Measurements from ENCODE around the gene ZNF827. TPM values are rescaled to one million over a fixed set of nuclear protein-coding genes. Genes with fewer than 3 reads are reported as not detected.

The ZNF827 gene
- total RNA-seq, 1 experiment from 2014 or later = 19.1 TPM

DNA sequence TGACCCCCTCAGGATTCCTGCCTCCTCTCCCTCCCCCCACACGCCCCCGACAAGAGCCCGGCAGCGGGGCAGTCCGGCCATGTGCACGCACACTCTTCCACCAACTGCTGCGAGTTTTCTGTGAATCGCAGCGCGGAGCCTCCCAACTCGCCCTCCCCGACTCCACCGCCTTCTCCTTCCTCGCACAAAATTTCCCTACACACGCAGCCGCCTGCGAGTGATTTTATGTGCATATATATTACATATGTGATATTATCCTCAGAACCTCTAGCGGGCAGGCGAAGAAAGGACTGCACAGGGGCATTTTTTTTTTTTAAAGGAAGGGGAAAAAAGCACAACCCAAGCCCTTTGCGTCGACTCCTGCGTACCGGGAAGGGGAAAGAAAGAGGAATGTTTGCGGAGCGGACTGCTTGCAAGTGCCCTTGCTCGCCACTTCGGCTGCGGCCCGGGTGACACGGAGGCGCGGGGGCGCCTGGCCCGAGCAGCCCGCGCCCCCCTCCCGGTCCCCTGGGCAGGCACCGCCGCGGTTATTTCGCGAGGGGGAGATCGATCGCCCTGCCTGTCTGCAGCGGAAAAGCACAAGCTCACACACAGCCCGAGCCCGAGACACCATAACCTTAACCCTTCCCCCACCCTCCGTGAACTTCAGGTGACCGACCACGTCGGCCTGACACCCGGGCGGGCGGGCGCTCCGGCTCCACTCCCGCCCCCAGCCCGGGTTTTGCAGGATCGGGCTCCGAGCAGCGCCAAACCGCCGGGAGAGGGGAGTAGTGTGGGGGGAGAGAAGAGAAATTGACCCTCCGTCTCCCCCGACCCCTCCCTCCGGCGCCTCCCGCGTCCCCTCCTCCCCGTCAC lies 2.3 kb downstream of the ZNF827 start:
- ATAC-seq (peak; percentile 56), DNase-seq (ENCODE audit: low read depth, low spot score) (no peak)
- Histone ChIP-seq H3K4me1 (ENCODE audit: control insufficient read depth in 1 of 2, insufficient read depth in 2 of 2, low read length in 2 of 2) (peaks cover 21 to 46% of the 10 kb centered on the region in 2 experiments), H3K9me2 (ENCODE audit: insufficient read depth) (no peaks in the 10 kb centered on the region), H3K36me3 (ENCODE audit: control insufficient read depth in 1 of 2, insufficient read depth in 2 of 2, low read length in 2 of 2) (no peaks in the 10 kb centered on the region), H3K79me2 (ENCODE audit: insufficient read depth, low read length) (peaks cover 58% of the 10 kb centered on the region), H3K27ac (ENCODE audit: low read depth, low read length) (peak overlapping the region; percentile 92), H4K20me1 (ENCODE audit: insufficient read depth) (no peaks in the 10 kb centered on the region), H2AFZ (ENCODE audit: low read depth, low read length, poor library complexity, severe bottlenecking) (peak overlapping the region; percentile 27), H3K9ac (ENCODE audit: low read length) (peak overlapping the region; percentile 79), H3K4me3 (replicated peaks in 1 of 2; ENCODE audit: low read depth in 1 of 2, low read length in 2 of 2) (peak overlapping the region; percentile 75 to 87), H3K9me3 (ENCODE audit: control insufficient read depth in 1 of 2, insufficient read depth in 1 of 2, low read depth in 1 of 2, low read length in 2 of 2) (no peaks in the 10 kb centered on the region), H3K4me2 (ENCODE audit: low read length) (peak overlapping the region; percentile 84), H3K27me3 (ENCODE audit: insufficient read depth, low read length) (no peaks in the 10 kb centered on the region)
- CTCF ChIA-PET = interaction anchor here (0.7 kb wide), 1 partner anchor 1008 kb away, joined by 4 read pairs; no protein-coding TSS in a partner anchor
- TF ChIP-seq EGR1 (IDR thresholded peaks at IDR 0.05; ENCODE audit: low read depth) (peak; percentile 25), EZH2 (IDR thresholded peaks at IDR 0.05) (no peak), ZNF274 (IDR thresholded peaks at IDR 0.05; ENCODE audit: low read depth, low read length) (no peak), ZFX (IDR thresholded peaks at IDR 0.05) (peak; percentile 26; the same call in 1 of the 2 replicates), POLR2AphosphoS5 (IDR thresholded peaks at IDR 0.05; ENCODE audit: low read depth, low read length) (peak; percentile 37; the same call in 1 of the 2 replicates), CBX3 (IDR thresholded peaks at IDR 0.05; ENCODE audit: low read depth) (no peak)
- TF ChIP-seq, protein P1, sequence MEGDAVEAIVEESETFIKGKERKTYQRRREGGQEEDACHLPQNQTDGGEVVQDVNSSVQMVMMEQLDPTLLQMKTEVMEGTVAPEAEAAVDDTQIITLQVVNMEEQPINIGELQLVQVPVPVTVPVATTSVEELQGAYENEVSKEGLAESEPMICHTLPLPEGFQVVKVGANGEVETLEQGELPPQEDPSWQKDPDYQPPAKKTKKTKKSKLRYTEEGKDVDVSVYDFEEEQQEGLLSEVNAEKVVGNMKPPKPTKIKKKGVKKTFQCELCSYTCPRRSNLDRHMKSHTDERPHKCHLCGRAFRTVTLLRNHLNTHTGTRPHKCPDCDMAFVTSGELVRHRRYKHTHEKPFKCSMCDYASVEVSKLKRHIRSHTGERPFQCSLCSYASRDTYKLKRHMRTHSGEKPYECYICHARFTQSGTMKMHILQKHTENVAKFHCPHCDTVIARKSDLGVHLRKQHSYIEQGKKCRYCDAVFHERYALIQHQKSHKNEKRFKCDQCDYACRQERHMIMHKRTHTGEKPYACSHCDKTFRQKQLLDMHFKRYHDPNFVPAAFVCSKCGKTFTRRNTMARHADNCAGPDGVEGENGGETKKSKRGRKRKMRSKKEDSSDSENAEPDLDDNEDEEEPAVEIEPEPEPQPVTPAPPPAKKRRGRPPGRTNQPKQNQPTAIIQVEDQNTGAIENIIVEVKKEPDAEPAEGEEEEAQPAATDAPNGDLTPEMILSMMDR (IDR thresholded peaks at IDR 0.05 in 2 of 3, conservative IDR thresholded peaks at IDR 0.05 in 1 of 3; ENCODE audit: borderline replicate concordance in 1 of 3, insufficient read depth in 1 of 3, low read depth in 2 of 3, low read length in 2 of 3) = peak in 1 of 3 experiments; percentile 27; a peak in 1 of 6 replicates
- TF ChIP-seq, protein P2, sequence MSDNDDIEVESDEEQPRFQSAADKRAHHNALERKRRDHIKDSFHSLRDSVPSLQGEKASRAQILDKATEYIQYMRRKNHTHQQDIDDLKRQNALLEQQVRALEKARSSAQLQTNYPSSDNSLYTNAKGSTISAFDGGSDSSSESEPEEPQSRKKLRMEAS (IDR thresholded peaks at IDR 0.05) = no peak; the same call in 1 of the 2 replicates
- intact Hi-C loops (cut with micrococcal nuclease) = loop anchor here (5.0 kb wide), 2 partner anchors 124 to 319 kb away; partner anchors contain the start of gene MMAA
- RAD21 ChIA-PET (ENCODE audit: low non-redundant PET in 1 of 2, low total read pairs in 2 of 2, uncharacterized antibody in 2 of 2, unreplicated experiment in 2 of 2) = interaction anchor here in 1 of 2 experiments (0.7 kb wide), 1 partner anchor 48 kb away, joined by 9 read pairs; no protein-coding TSS in a partner anchor
- BruUV-seq (replicated peaks) = no TSS peak
- POLR2A ChIA-PET = interaction anchor here (0.6 to 0.7 kb wide), 3 partner anchors 156 to 226 kb away, joined by 3 to 6 read pairs (median 5); no protein-coding TSS in a partner anchor

Measured in HCT116 (cell line).